K562 (cell line): Measurements from ENCODE around the gene GCDH. TPM values are rescaled to one million over a fixed set of nuclear protein-coding genes. Genes with fewer than 3 reads are reported as not detected.

Source experiments
- ATAC-seq: fragments of 200-7000 bp; cut with Tn5 transposase; 3 replicates; pipeline ENCODE4 v1.9.1; 2020; ENCODE audit warnings: moderate library complexity
- BruUV-seq: library from RNA; stranded (reverse); fragments of 400-500 nt; replicated peaks from 2 replicates; lab custom pipeline; 2021; lab: Mats Ljungman, UMichigan
- CTCF ChIA-PET: fragments of 300-600 bp; formaldehyde crosslinking; extraction: SDS; loops from one replicate; lab custom pipeline; 2021; ENCODE audit warnings: low intra/inter-chr PET ratio; lab: Yijun Ruan, JAX
- POLR2A ChIA-PET: fragments of 300-600, 350-650 bp; sonication (Branson Sonifier 250); formaldehyde crosslinking; extraction: SDS; loops from one replicate; lab custom pipeline; 2021; ENCODE audit warnings: antibody characterized with exemption, inconsistent platforms; lab: Yijun Ruan, JAX
- DNase-seq, 4 experiments: peaks; one replicate each; pipeline versions ENCODE4 v3.0.0 to v3.0.0-alpha.2; 2011 to 2018; ENCODE audit warnings: low spot score in 3 of 4, mixed read lengths in 3 of 4; ENCODE audit errors: extremely low read depth in 1 of 4
- FAIRE-seq: peaks from 2 replicates; lab custom pipeline; 2011; peaks lifted over from hg19 to GRCh38; lab: Jason Lieb, UNC
- H2AFZ ChIP-seq: 2 replicates; pipeline ENCODE4 v1.6.0; 2011; ENCODE audit warnings: low read depth, low read length, control low read depth, inconsistent platforms
- H3K27ac ChIP-seq: fragments of 200-600 bp; 3 replicates; pipeline ENCODE4 v1.8.0; 2011; ENCODE audit warnings: low read depth, mild to moderate bottlenecking, control low read depth, inconsistent platforms, low read length, moderate library complexity, mixed read lengths; ENCODE audit errors: extremely low read depth
- H3K27me3 ChIP-seq, 2 experiments: fragments of 300-600 bp in 1 of 2; 2 replicates in 1 of 2; 3 replicates in 1 of 2; pipeline versions ENCODE4 v1.6.0 to v1.8.0; 2011; ENCODE audit warnings: inconsistent platforms in 2 of 2, low read length in 2 of 2, mild to moderate bottlenecking in 1 of 2, mixed read lengths in 1 of 2, moderate library complexity in 1 of 2; ENCODE audit not compliant: control insufficient read depth in 2 of 2, insufficient read depth in 2 of 2
- H3K36me3 ChIP-seq: fragments of 300-600 bp; 3 replicates; pipeline ENCODE4 v1.8.0; 2011; ENCODE audit warnings: mild to moderate bottlenecking, low read length, inconsistent platforms; ENCODE audit not compliant: control insufficient read depth, insufficient read depth
- H3K4me1 ChIP-seq, 2 experiments: fragments of 200-600 bp in 1 of 2; replicated peaks in 1 of 2; 2 replicates in 1 of 2; 3 replicates in 1 of 2; pipeline versions ENCODE4 v1.5.1 to v1.8.0; 2011; ENCODE audit warnings: inconsistent platforms in 2 of 2, low read length in 2 of 2, mild to moderate bottlenecking in 1 of 2, mixed read lengths in 1 of 2, moderate library complexity in 1 of 2; ENCODE audit not compliant: control insufficient read depth in 2 of 2, insufficient read depth in 2 of 2
- H3K4me2 ChIP-seq: 2 replicates; pipeline ENCODE4 v1.6.1; 2011; ENCODE audit warnings: low read length, control low read depth, inconsistent platforms, mixed read lengths; ENCODE audit not compliant: insufficient read depth
- H3K4me3 ChIP-seq: fragments of 200-600 bp; sonication (generic), shearing (Covaris generic); 2 replicates; pipeline ENCODE4 v1.5.1; 2016; ENCODE audit warnings: control low read depth, inconsistent platforms
- H3K79me2 ChIP-seq: fragments of 200-600 bp; 3 replicates; pipeline ENCODE4 v1.8.0; 2011; ENCODE audit warnings: low read length, inconsistent platforms; ENCODE audit not compliant: control insufficient read depth, insufficient read depth
- H3K9ac ChIP-seq, 2 experiments: 2 replicates each; pipeline versions ENCODE4 v1.6.0 to v1.6.1; 2011; ENCODE audit warnings: low read depth in 2 of 2, low read length in 2 of 2, control low read depth in 1 of 2, inconsistent platforms in 1 of 2, mild to moderate bottlenecking in 1 of 2, mixed read lengths in 1 of 2; ENCODE audit not compliant: insufficient read depth in 1 of 2
- H3K9me1 ChIP-seq: one replicate; pipeline ENCODE4 v1.6.0; 2011; ENCODE audit warnings: inconsistent platforms, mild to moderate bottlenecking, low read length, moderate library complexity; ENCODE audit not compliant: control insufficient read depth, insufficient read depth
- H3K9me3 ChIP-seq: replicated peaks from 2 replicates; pipeline ENCODE4 v1.5.1; 2011; ENCODE audit warnings: low read depth, low read length, inconsistent platforms; ENCODE audit not compliant: control insufficient read depth, insufficient read depth
- H4K20me1 ChIP-seq: replicated peaks from 2 replicates; pipeline ENCODE4 v1.6.1; 2011; ENCODE audit warnings: low read length, inconsistent platforms, mixed read lengths; ENCODE audit not compliant: control insufficient read depth, insufficient read depth
- CBFA2T3 ChIP-seq: fragments of 450-650 bp; IDR thresholded peaks from 2 replicates; pipeline ENCODE4 v1.6.1; 2017
- CREM ChIP-seq: IDR thresholded peaks from 2 replicates; pipeline ENCODE4 v1.6.1; 2014; ENCODE audit warnings: antibody characterized with exemption, low read depth
- DDX20 ChIP-seq: fragments of 450-650 bp; IDR thresholded peaks from 2 replicates; pipeline ENCODE4 v1.6.1; 2016; ENCODE audit warnings: missing genetic modification characterization, low read depth, mild to moderate bottlenecking, missing compliant biosample characterization, moderate library complexity
- DMBX1 ChIP-seq: fragments of 250-450 bp; sonication (Bioruptor Pico); IDR thresholded peaks from 2 replicates; pipeline ENCODE4 v1.8.0; 2022; ENCODE audit warnings: inconsistent platforms, mild to moderate bottlenecking, moderate library complexity, borderline replicate concordance
- DPF2 ChIP-seq: fragments of 450-650 bp; IDR thresholded peaks from 2 replicates; pipeline ENCODE4 v1.6.1; 2016
- E2F3 ChIP-seq: fragments of 250-450 bp; sonication (Bioruptor Pico); IDR thresholded peaks from 2 replicates; pipeline ENCODE4 v1.4.0; 2020; ENCODE audit warnings: mild to moderate bottlenecking
- FOXJ3 ChIP-seq: sonication (generic); formaldehyde crosslinking; IDR thresholded peaks from 2 replicates; pipeline ENCODE4 v1.4.0; 2020; ENCODE audit warnings: mild to moderate bottlenecking, missing genetic modification reagents
- GABPB1 ChIP-seq: sonication (generic); formaldehyde crosslinking; IDR thresholded peaks from 2 replicates; pipeline ENCODE4 v1.8.0; 2022; ENCODE audit warnings: mild to moderate bottlenecking, missing genetic modification reagents
- HMGN3 ChIP-seq: IDR thresholded peaks from 2 replicates; pipeline ENCODE4 v1.6.1; 2011; ENCODE audit warnings: borderline replicate concordance, low read depth, mild to moderate bottlenecking, mixed read lengths, low read length; ENCODE audit not compliant: insufficient read length; ENCODE audit errors: extremely low read depth
- IFI16 ChIP-seq: fragments of 250-450 bp; sonication (Bioruptor Pico); IDR thresholded peaks from 2 replicates; pipeline ENCODE4 v2.1.2; 2022; ENCODE audit warnings: mild to moderate bottlenecking, inconsistent platforms
- KLF1 ChIP-seq: fragments of 450-650 bp; IDR thresholded peaks from 2 replicates; pipeline ENCODE4 v1.6.1; 2016; ENCODE audit warnings: missing genetic modification characterization, missing compliant biosample characterization
- MTA2 ChIP-seq: fragments of 450-650 bp; IDR thresholded peaks from 2 replicates; pipeline ENCODE4 v1.6.1; 2016; ENCODE audit warnings: low read depth
- NFE2L1 ChIP-seq: fragments of 450-650 bp; IDR thresholded peaks from 2 replicates; pipeline ENCODE4 v1.6.1; 2016; ENCODE audit warnings: missing genetic modification characterization, low read depth, mild to moderate bottlenecking, missing compliant biosample characterization, moderate library complexity, borderline replicate concordance
- NR2C1 ChIP-seq, 2 experiments: fragments of 450-650 bp; IDR thresholded peaks; 2 replicates each; pipeline ENCODE4 v1.6.1; 2017; ENCODE audit warnings: mild to moderate bottlenecking in 2 of 2, antibody characterized with exemption in 1 of 2, inconsistent platforms in 1 of 2, missing compliant biosample characterization in 1 of 2, missing genetic modification characterization in 1 of 2
- NR2F6 ChIP-seq: fragments of 450-650 bp; formaldehyde crosslinking; IDR thresholded peaks from 2 replicates; pipeline ENCODE4 v1.4.0; 2020; ENCODE audit warnings: mild to moderate bottlenecking
- PHF21A ChIP-seq: fragments of 450-650 bp; IDR thresholded peaks from 2 replicates; pipeline ENCODE4 v1.6.1; 2017; ENCODE audit warnings: low read depth, borderline replicate concordance
- RBM22 ChIP-seq: fragments of 200-400 bp; formaldehyde crosslinking; IDR thresholded peaks from 2 replicates; pipeline ENCODE4 v1.6.1; 2018; ENCODE audit warnings: low read length, low read depth; ENCODE audit not compliant: poor library complexity, severe bottlenecking
- RUNX1 ChIP-seq: sonication (generic); IDR thresholded peaks from 2 replicates; pipeline ENCODE4 v1.6.1; 2016; ENCODE audit warnings: antibody characterized with exemption, low read depth
- SMAD1 ChIP-seq: fragments of 150-350 bp; IDR thresholded peaks from 2 replicates; pipeline ENCODE4 v1.6.1; 2014; ENCODE audit warnings: low read length, low read depth; ENCODE audit not compliant: partially characterized antibody
- ZNF134 ChIP-seq: fragments of 250-450 bp; sonication (Bioruptor Pico); conservative IDR thresholded peaks from 2 replicates; pipeline ENCODE4 v1.4.0; 2020
- ZNF444 ChIP-seq: fragments of 250-450 bp; sonication (Bioruptor Pico); IDR thresholded peaks from 2 replicates; pipeline ENCODE4 v1.4.0; 2020; ENCODE audit warnings: mild to moderate bottlenecking, moderate library complexity
- ZNF76 ChIP-seq: fragments of 250-450 bp; sonication (Bioruptor Pico); IDR thresholded peaks from 2 replicates; pipeline ENCODE4 v1.4.0; 2020; ENCODE audit warnings: mild to moderate bottlenecking, moderate library complexity, borderline replicate concordance
- WGBS: fragments of 100-300 bp; shearing (Covaris generic); methylation state at CpG from one replicate; pipeline ENCODE4 v1.1.6; 2016; ENCODE audit warnings: low coverage, mixed read lengths; ENCODE audit not compliant: insufficient coverage; ENCODE audit errors: missing lambda C conversion rate; 5-methylcytosine and 5-hydroxymethylcytosine counted together
- in situ Hi-C: fragments of 300-500 bp; cut with MboI; formaldehyde crosslinking; loops from 4 replicates; pipeline ENCODE4 v1.15.0; 2018; ENCODE audit warnings: inconsistent platforms, mixed read lengths
- intact Hi-C: fragments of 100-400 bp; cut with micrococcal nuclease; formaldehyde crosslinking; loops from 2 replicates; pipeline ENCODE4 v1.14.2; 2022
- polyA plus RNA-seq, 8 experiments: library from polyadenylated mRNA; depleted of rRNA in 4 of 8; stranded (reverse) in 5 of 8; unstranded in 3 of 8; fragments of >200 nt; fragmentation: Nextera tagmentation in 2 of 8; fragmentation: Illumina TruSeq in 1 of 8; extraction: Ambion mirVana in 2 of 8; extraction: Trizol in 1 of 8; gene quantifications; 2 replicates each; pipeline versions ENCODE4 v1.2.1 to v1.2.3, GENCODE V29; 2011 to 2014; ENCODE audit warnings: inconsistent platforms in 1 of 8, missing spikeins in 1 of 8
- total RNA-seq, 7 experiments: library from RNA; depleted of rRNA in 6 of 7; stranded (reverse); fragments of >200 nt in 6 of 7; fragmentation: Illumina TruSeq in 2 of 7; extraction: Trizol in 2 of 7; gene quantifications; 2 replicates each; pipeline versions ENCODE4 v1.2.1 to v1.2.3, GENCODE V29; 2011 to 2021; ENCODE audit warnings: low replicate concordance in 1 of 7
- TF ChIP-seq, protein P1 (sequence below), 2 experiments: fragments of 450-650 bp; conservative IDR thresholded peaks; 2 replicates each; pipeline ENCODE4 v1.6.1; 2017; ENCODE audit warnings: mild to moderate bottlenecking in 2 of 2, moderate library complexity in 2 of 2
- TF ChIP-seq, protein P2 (sequence below): fragments of 450-650 bp; formaldehyde crosslinking; IDR thresholded peaks from 2 replicates; pipeline ENCODE4 v1.4.0; 2022; ENCODE audit warnings: mild to moderate bottlenecking, moderate library complexity

The GCDH gene
- total and polyA plus RNA-seq, 9 of the 15 experiments (the other 6 are each of a cell fraction or from before 2014, with no cell fraction given), result 2.9 to 50.8 (median 19.1) TPM

DNA sequence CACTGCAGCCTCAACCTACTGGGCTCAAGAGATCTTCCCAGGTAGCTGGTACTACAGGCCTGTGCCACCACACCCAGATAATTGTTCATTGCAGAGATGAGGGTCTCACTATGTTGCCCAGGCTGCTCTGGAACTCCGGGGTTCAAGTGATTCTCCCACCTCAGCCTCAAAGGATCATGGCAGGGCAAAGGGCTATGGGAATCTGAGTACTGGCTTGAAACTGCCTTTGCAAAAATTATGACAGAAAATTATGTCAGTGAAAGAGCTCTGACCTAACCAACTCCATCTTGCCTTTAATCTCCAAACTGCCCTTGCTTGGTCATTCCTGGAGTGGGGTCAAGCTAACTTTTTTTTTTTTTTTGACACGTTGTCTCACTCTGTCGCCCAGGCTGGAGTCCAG, 8.4 kb upstream of the GCDH start:
- no peaks in the 10 kb centered on the region for H3K27me3 ChIP-seq
- H2AFZ ChIP-seq, result no peak overlapping the region
- no peaks in the 10 kb centered on the region for H3K9me3 ChIP-seq
- H3K36me3 ChIP-seq, result peaks cover 41% of the 10 kb centered on the region
- ChIA-PET POLR2A (interaction anchor here (0.5 to 2.9 kb wide), 7 partner anchors 9 to 1743 kb away, joined by 3 to 23 read pairs (median 3); partner anchors contain the start of genes GCDH and SYCE2), CTCF (no interaction called here)
- DNase-seq (no peak), ATAC-seq (no peak), FAIRE-seq (no peak)
- H3K4me3 ChIP-seq, result no peak overlapping the region
- peaks cover 32 to 74% of the 10 kb centered on the region in 2 experiments; a peak in 4 of 5 replicates for H3K4me1 ChIP-seq
- H3K79me2 ChIP-seq, result peaks cover 69% of the 10 kb centered on the region
- TSS peak; percentile 34 for BruUV-seq
- peaks cover 5% of the 10 kb centered on the region; the same call in 1 of the 2 replicates for H4K20me1 ChIP-seq
- WGBS, result 48% methylated on average over 2 of the region's 3 CpGs
- H3K27ac ChIP-seq, result peak overlapping the region; percentile 96
- H3K9me1 ChIP-seq, result no peaks in the 10 kb centered on the region
- in situ Hi-C loops, result no loop called here
- H3K4me2 ChIP-seq, result peak overlapping the region; percentile 42
- peak overlapping the region; percentile 71 to 94; a peak in 3 of 4 replicates for H3K9ac ChIP-seq
- intact Hi-C loops, result no loop called here
- TF ChIP-seq HMGN3 (no peak), KLF1 (tag) (no peak), MTA2 (no peak), ZNF76 (CRISPR knock-in tag) (peak; percentile 68; the same call in 1 of the 2 replicates), NFE2L1 (tag) (peak; percentile 20; the same call in 1 of the 2 replicates), ZNF444 (CRISPR knock-in tag) (peak; percentile 62; the same call in 1 of the 2 replicates), RUNX1 (no peak), SMAD1 (no peak), DMBX1 (peak; percentile 96), DPF2 (no peak), ZNF134 (CRISPR knock-in tag) (no peak), DDX20 (0 out of 2 replicates have a peak, but pooled peaks have one; percentile 52), NR2C1 (IDR thresholded peaks at IDR 0.05) (no peak), NR2C1 (tag; IDR thresholded peaks at IDR 0.05) (peak; percentile 87), RBM22 (no peak), PHF21A (no peak), IFI16 (CRISPR knock-in tag) (peak; percentile 72; the same call in 1 of the 2 replicates), CBFA2T3 (no peak), GABPB1 (CRISPR knock-in tag) (no peak), NR2F6 (CRISPR knock-in tag) (no peak), FOXJ3 (CRISPR knock-in tag) (no peak), E2F3 (peak; percentile 69; the same call in 1 of the 2 replicates), CREM (no peak)
- TF ChIP-seq, protein P1, sequence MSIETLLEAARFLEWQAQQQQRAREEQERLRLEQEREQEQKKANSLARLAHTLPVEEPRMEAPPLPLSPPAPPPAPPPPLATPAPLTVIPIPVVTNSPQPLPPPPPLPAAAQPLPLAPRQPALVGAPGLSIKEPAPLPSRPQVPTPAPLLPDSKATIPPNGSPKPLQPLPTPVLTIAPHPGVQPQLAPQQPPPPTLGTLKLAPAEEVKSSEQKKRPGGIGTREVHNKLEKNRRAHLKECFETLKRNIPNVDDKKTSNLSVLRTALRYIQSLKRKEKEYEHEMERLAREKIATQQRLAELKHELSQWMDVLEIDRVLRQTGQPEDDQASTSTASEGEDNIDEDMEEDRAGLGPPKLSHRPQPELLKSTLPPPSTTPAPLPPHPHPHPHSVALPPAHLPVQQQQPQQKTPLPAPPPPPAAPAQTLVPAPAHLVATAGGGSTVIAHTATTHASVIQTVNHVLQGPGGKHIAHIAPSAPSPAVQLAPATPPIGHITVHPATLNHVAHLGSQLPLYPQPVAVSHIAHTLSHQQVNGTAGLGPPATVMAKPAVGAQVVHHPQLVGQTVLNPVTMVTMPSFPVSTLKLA (conservative IDR thresholded peaks at IDR 0.05), result no peak
- TF ChIP-seq, protein P2, sequence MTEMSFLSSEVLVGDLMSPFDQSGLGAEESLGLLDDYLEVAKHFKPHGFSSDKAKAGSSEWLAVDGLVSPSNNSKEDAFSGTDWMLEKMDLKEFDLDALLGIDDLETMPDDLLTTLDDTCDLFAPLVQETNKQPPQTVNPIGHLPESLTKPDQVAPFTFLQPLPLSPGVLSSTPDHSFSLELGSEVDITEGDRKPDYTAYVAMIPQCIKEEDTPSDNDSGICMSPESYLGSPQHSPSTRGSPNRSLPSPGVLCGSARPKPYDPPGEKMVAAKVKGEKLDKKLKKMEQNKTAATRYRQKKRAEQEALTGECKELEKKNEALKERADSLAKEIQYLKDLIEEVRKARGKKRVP (CRISPR knock-in tag), result peak; percentile 75
